ENCODE data around the gene CARM1.

Gene CARM1

GRCh38 chr19:10920781-10921180 lies 49.4 kb downstream of the CARM1 start:
- no peaks in the 10 kb centered on the region for H3K27me3 ChIP-seq (ENCODE audit: insufficient read depth, low read length, poor library complexity, severe bottlenecking)
- H3K4me2 ChIP-seq (ENCODE audit: low read depth, low read length, poor library complexity, severe bottlenecking): no peak overlapping the region
- no peaks in the 10 kb centered on the region for H3K79me2 ChIP-seq (ENCODE audit: insufficient read depth, low read length)
- TF ChIP-seq CTCF (conservative IDR thresholded peaks at IDR 0.05; ENCODE audit: low read length) (no peak), EZH2phosphoT487 (IDR thresholded peaks at IDR 0.05; ENCODE audit: borderline replicate concordance) (no peak)
- H3K9ac ChIP-seq (ENCODE audit: low read depth, low read length, poor library complexity, severe bottlenecking): no peak overlapping the region
- H2AFZ ChIP-seq (ENCODE audit: low read length): no peak overlapping the region
- no peaks in the 10 kb centered on the region for H4K20me1 ChIP-seq (ENCODE audit: insufficient read depth, low read length, poor library complexity, severe bottlenecking)
- H3K9me2 ChIP-seq (replicated peaks; ENCODE audit: low read depth, low read length): no peaks in the 10 kb centered on the region
- H3K4me1 ChIP-seq (ENCODE audit: insufficient read depth, low read length, poor library complexity, severe bottlenecking): no peaks in the 10 kb centered on the region
- peaks cover 41% of the 10 kb centered on the region; the same call in 1 of the 2 replicates for H3K36me3 ChIP-seq (ENCODE audit: insufficient read depth, low read length)
- no peak overlapping the region for H3K4me3 ChIP-seq (ENCODE audit: low read length, poor library complexity, severe bottlenecking)
- H3F3A ChIP-seq (ENCODE audit: low read depth): no peaks in the 10 kb centered on the region
- H3K9me3 ChIP-seq (ENCODE audit: insufficient read depth, low read depth, low read length): no peaks in the 10 kb centered on the region

GRCh38 chr19:10921199-10921909 lies 50.0 kb downstream of the CARM1 start:
- Histone ChIP-seq H3K36me3 (ENCODE audit: insufficient read depth, low read length) (peaks cover 36% of the 10 kb centered on the region; the same call in 1 of the 2 replicates), H2AFZ (ENCODE audit: low read length) (no peak overlapping the region), H3K9ac (ENCODE audit: low read depth, low read length, poor library complexity, severe bottlenecking) (no peak overlapping the region), H3F3A (ENCODE audit: low read depth) (no peaks in the 10 kb centered on the region), H3K4me1 (ENCODE audit: insufficient read depth, low read length, poor library complexity, severe bottlenecking) (no peaks in the 10 kb centered on the region), H3K27me3 (ENCODE audit: insufficient read depth, low read length, poor library complexity, severe bottlenecking) (no peaks in the 10 kb centered on the region), H3K9me2 (replicated peaks; ENCODE audit: low read depth, low read length) (no peaks in the 10 kb centered on the region), H3K9me3 (ENCODE audit: insufficient read depth, low read depth, low read length) (no peaks in the 10 kb centered on the region), H3K4me3 (ENCODE audit: low read length, poor library complexity, severe bottlenecking) (no peak overlapping the region), H3K79me2 (ENCODE audit: insufficient read depth, low read length) (no peaks in the 10 kb centered on the region), H4K20me1 (ENCODE audit: insufficient read depth, low read length, poor library complexity, severe bottlenecking) (no peaks in the 10 kb centered on the region), H3K4me2 (ENCODE audit: low read depth, low read length, poor library complexity, severe bottlenecking) (no peak overlapping the region)
- TF ChIP-seq CTCF (conservative IDR thresholded peaks at IDR 0.05; ENCODE audit: low read length) (no peak), EZH2phosphoT487 (IDR thresholded peaks at IDR 0.05; ENCODE audit: borderline replicate concordance) (no peak)

- Histone ChIP-seq H3K4me3 (ENCODE audit: low read length, poor library complexity, severe bottlenecking) (no peak overlapping the region), H3F3A (ENCODE audit: low read depth) (no peaks in the 10 kb centered on the region), H3K4me1 (ENCODE audit: insufficient read depth, low read length, poor library complexity, severe bottlenecking) (peaks cover under 1% of the 10 kb centered on the region), H3K4me2 (ENCODE audit: low read depth, low read length, poor library complexity, severe bottlenecking) (no peak overlapping the region), H4K20me1 (ENCODE audit: insufficient read depth, low read length, poor library complexity, severe bottlenecking) (no peaks in the 10 kb centered on the region), H3K36me3 (ENCODE audit: insufficient read depth, low read length) (peaks cover 34% of the 10 kb centered on the region; the same call in 1 of the 2 replicates), H3K9me3 (ENCODE audit: insufficient read depth, low read depth, low read length) (no peaks in the 10 kb centered on the region), H3K9me2 (replicated peaks; ENCODE audit: low read depth, low read length) (no peaks in the 10 kb centered on the region), H2AFZ (ENCODE audit: low read length) (no peak overlapping the region), H3K79me2 (ENCODE audit: insufficient read depth, low read length) (peaks cover 3% of the 10 kb centered on the region; the same call in 1 of the 2 replicates), H3K9ac (ENCODE audit: low read depth, low read length, poor library complexity, severe bottlenecking) (no peak overlapping the region), H3K27me3 (ENCODE audit: insufficient read depth, low read length, poor library complexity, severe bottlenecking) (no peaks in the 10 kb centered on the region)
- TF ChIP-seq CTCF (conservative IDR thresholded peaks at IDR 0.05; ENCODE audit: low read length) (no peak), EZH2phosphoT487 (IDR thresholded peaks at IDR 0.05; ENCODE audit: borderline replicate concordance) (no peak)
Observed at GRCh38 chr19:10921910-10922637, 50.7 kb downstream of the CARM1 start.
